Right forelimb (tissue), 1 donor: Measurements from ENCODE around the gene FAM219A.
A peak's percentile ranks its signal among the peaks of the same experiment; 100 is the strongest.
"Not testable (repeated sequence)": the region's sequence is repeated elsewhere in the genome, so short reads cannot be mapped to it uniquely, and the experiment has no call there.

Experiments
- DNase-seq: peaks from one replicate; pipeline ENCODE4 v3.0.0-alpha.2; 2018

The FAM219A gene

GRCh38 chr9:34440017-34440416, 18.4 kb downstream of the FAM219A start:
- no peak for DNase-seq

DNA sequence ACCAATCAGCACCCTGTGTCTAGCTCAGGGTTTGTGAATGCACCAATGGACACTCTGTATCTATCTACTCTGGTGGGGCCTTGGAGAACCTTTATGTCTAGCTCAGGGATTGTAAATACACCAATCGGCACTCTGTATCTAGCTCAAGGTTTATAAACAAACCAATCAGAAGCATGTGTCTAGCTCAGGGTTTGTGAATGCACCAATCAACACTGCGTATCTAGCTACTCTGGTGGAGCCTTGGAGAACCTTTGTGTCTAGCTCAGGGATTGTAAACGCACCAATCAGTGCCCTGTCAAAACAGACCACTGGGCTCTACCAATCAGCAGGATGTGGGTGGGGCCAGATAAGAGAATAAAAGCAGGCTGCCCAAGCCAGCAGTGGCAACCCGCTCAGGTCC, 19.9 kb downstream of the FAM219A start:
- not testable (repeated sequence) for DNase-seq

- not testable (repeated sequence) for DNase-seq
Observed at GRCh38 chr9:34437926-34438307, 20.5 kb downstream of the FAM219A start.

- DNase-seq = peak; percentile 53
Observed at GRCh38 chr9:34437006-34437925, 21.1 kb downstream of the FAM219A start.

GRCh38 chr9:34431667-34432066, 26.7 kb downstream of the FAM219A start:
- no peak for DNase-seq

GRCh38 chr9:34430843-34431437, 27.4 kb downstream of the FAM219A start:
- peak; percentile 79 for DNase-seq

DNA sequence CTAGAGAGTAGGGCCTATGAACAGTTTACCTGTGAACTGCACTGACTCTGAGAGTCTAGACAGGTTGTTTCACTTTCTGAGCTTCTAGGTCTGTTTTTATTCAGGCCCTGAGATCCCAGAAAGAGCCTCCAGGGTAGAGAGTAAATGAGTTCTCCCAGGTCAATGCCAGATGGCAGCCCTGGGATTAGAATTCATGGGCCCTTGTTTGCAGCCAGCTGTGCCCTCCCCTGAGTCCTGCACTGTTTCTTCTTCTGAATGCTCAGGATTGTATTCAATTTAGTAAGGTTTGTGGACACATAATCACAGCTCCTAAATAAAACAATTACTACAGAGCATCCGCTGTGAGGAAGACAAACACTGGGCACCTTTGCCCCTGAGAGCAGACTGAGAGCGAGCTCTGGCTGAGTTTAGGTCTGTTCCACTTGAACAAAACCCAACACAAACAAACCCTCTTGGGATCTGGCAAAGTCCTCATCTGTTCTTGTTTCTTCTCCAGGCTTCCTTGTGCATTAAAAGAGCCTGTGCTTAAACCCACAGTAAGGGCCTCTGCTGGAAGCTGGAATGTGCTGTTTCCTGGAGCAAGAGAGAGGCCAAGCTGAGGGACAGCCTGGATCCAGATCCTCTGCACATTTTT, 29.9 kb downstream of the FAM219A start:
- DNase-seq = no peak

- no peak for DNase-seq
Observed at GRCh38 chr9:34426347-34427074, 31.9 kb downstream of the FAM219A start.

GRCh38 chr9:34419716-34420504, 38.5 kb downstream of the FAM219A start:
- no peak for DNase-seq

DNA sequence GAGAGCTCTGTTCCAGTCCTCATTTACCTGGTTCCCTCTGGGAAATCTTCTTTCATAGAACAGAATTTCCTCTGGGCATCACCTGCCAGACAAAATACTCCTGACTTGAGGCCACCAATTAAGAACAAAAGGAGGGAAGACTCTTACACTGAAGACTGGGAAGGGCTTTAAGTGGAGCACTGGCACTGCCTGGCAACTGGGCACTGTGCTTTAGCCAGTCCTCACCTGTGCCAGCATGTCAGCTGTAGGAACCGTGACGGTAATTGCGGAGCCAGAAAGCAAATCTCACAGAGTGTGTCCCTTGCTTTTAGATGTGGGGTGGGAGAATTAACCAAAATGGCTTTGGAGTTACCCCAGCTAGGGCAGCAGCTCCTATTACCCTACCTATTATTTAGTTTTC, 40.6 kb downstream of the FAM219A start:
- no peak for DNase-seq

DNA sequence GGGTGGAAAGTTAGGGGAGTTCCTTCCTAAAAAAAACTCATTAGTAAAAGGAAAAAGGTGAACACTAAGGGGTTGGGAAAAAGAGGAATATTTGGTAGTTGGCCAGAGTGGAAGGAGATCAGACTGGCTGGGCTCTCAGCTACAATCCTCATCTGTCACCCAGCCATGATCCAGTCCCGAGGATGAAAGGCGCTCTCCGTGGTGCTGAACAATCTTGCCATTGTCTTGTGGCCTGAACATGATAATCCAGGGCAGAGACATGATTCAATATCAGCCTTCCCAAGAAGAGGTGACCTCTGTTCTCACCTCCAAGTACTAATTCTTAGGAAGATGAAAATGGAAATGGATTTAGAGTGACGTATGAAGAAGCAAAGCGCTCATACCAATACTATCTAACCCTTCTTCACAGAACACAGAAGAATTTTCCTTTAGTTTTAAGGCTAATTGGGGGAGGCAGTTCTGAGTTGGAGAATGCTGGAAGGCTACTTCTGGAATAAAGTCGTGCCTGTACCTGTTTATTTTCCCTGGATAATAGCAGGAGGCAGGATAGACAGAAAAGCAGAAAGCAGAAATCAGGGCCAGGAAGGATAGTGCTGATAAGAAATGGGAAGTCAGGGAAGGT, 45.0 kb downstream of the FAM219A start:
- DNase-seq = peak; percentile 64

- DNase-seq = no peak
Observed at GRCh38 chr9:34412336-34412735, 46.0 kb downstream of the FAM219A start.

DNA sequence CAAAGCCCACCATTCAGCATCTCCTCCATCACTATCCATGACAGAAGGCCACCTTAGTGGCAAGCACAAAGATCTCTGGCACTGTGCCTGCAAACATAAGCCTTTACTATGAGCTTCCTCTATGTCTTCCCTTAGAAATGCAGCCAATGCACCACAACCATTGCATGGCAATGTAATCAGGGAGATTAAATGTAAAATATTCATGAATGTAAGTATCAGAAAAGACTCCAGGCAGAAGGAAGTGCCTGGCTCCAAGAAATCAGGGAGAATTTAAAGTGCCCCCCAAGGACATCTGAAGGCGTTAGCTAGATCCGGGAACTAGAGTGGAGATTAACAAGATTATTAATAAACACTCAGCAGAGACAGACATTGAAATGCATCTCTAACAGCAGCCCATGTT, 49.2 kb downstream of the FAM219A start:
- DNase-seq = no peak

DNA sequence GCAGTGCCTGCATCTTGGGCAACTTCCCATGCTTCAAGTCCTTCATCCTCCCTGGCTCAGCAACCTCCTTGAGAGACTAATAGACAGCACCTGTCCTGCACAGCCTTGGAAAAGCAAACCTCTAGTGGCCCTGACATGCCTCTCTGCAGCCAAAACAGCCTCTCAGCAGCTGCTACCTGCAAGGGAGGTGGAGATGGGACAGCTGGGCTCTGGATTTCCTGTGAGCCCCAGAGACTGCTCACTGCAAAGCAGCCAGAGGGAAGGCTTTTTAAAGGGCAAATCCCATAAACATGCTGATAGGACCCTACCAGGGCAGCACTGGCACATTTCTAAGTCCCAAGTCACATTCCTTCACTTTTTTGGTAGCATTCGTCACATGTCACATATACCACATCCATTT, 50.2 kb downstream of the FAM219A start:
- DNase-seq = no peak

- no peak for DNase-seq
Observed at GRCh38 chr9:34406219-34406618, 52.2 kb downstream of the FAM219A start.

- no peak for DNase-seq
Observed at GRCh38 chr9:34405719-34406118, 52.7 kb downstream of the FAM219A start.

DNA sequence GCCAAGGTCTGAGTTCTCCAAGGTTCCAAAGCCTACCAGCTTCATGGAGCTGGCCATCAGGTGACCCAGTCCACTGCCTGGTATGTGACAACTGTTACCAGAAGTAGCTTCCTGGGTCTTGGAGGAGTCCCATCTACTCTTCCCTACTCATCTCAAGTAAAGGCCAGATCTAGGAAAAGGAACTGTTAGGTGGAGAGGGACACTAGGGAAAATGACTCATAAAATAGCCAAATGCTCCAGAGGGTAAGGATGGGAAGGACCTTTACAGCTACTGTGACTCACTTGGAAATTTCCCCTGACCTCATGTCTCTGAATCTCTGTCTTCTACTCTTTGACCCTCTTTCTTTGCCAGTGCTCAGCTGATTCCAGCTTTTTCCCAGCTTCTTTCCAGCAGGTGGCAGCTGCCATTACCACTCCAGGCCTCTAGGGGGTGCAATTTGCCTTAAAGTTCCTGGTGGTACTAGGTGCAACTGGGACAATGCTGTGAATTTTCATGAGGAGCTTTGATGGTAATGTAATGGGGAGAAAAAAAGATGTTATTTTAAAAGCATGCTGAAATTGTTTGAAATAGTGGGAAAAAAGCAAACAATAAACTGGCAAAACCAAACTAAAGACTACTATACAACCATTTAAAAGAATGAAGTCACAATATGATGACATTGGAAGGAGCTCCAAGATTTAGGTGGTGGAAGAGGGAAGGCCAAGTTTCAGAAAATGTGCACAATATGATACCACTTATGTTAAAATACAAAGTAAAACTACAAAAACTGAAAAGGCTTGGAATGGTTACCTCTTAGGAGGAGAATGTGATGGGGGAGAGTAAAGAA, 54.6 kb downstream of the FAM219A start:
- peak; percentile 68 for DNase-seq

DNA sequence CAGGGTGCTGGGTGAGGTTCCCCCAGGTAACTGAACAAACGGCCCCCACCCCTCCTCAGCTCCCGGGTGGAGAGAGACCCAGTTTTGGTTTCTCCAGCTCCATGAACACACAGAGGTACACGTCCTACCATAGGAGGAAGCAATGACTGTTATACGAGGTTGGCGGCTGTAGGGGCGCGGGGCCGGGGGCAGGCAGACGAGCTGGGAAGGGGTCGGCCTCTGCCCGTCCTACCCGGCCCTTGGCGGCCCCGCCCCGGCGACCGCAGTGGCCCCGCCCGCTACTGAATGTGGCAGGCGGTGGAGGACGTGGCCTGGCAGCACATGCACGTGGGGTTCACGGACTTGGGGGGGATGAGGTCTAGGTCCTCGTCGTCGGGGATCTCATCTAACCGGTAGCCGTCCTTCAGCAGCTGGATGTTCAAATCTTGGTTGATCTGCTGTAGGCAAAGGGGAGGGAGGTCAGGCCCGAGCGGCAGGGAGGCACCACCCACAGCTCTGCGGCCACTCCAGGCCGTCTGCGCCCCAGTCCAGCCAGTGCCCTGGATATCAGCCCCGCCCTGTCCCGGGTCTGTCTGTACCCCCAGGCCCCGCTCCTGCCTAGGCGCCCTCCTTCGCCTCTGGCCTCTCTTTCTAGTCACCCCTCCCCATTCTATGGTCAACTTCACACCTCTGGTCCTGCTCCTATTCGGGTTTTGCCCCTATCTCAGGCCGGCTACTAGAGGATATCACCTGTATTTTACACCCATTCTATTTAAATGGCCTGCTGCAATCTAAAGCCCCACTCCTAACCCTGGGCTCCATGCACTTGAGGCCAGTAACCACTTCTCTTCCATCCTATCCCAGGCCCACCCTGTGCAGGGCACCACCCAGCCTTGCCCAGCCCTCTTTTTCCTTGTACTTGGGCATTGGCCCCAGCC, 57.4 kb downstream of the FAM219A start:
- no peak for DNase-seq

- DNase-seq = no peak
Observed at GRCh38 chr9:34400275-34400674, 58.1 kb downstream of the FAM219A start.

- DNase-seq = no peak
Observed at GRCh38 chr9:34399729-34400128, 58.6 kb downstream of the FAM219A start.
